Measurements from ENCODE around the gene AQP5.

AQP5 gene

GRCh38 chr12:49932533-49933130, 29.0 kb upstream of the AQP5 start:
- DNase-seq, result no peak

GRCh38 chr12:49933796-49934195, 27.9 kb upstream of the AQP5 start:
- DNase-seq, result no peak

GRCh38 chr12:49934505-49934904, 27.2 kb upstream of the AQP5 start:
- no peak for DNase-seq

- DNase-seq, result no peak
These were observed 24.7 kb upstream of the AQP5 start for GRCh38 chr12:49936925-49937324.

GRCh38 chr12:49937639-49938300, 23.9 kb upstream of the AQP5 start:
- no peak for DNase-seq

- no peak for DNase-seq
These were observed 22.4 kb upstream of the AQP5 start for GRCh38 chr12:49939307-49939706.

- no peak for DNase-seq
These were observed 22.0 kb upstream of the AQP5 start for GRCh38 chr12:49939707-49940106.

GRCh38 chr12:49941556-49942511, 19.8 kb upstream of the AQP5 start:
- no peak for DNase-seq

- DNase-seq, result no peak
These were observed 19.2 kb upstream of the AQP5 start for GRCh38 chr12:49942512-49942893.

GRCh38 chr12:49942921-49943624, 18.6 kb upstream of the AQP5 start:
- DNase-seq, result no peak

GRCh38 chr12:49943625-49943960, 18.1 kb upstream of the AQP5 start:
- no peak for DNase-seq

GRCh38 chr12:49944046-49944445, 17.6 kb upstream of the AQP5 start:
- no peak for DNase-seq

GRCh38 chr12:49944718-49945117, 17.0 kb upstream of the AQP5 start:
- DNase-seq, result no peak

GRCh38 chr12:49945394-49946080, 16.1 kb upstream of the AQP5 start:
- DNase-seq, result peak; percentile 84

- no peak for DNase-seq
These were observed 15.6 kb upstream of the AQP5 start for GRCh38 chr12:49946086-49946485.

GRCh38 chr12:49946497-49946896, 15.2 kb upstream of the AQP5 start:
- DNase-seq, result no peak

GRCh38 chr12:49947593-49948226, 14.0 kb upstream of the AQP5 start:
- no peak for DNase-seq

- no peak for DNase-seq
These were observed 12.5 kb upstream of the AQP5 start for GRCh38 chr12:49948866-49949845.

GRCh38 chr12:49949866-49950265, 11.8 kb upstream of the AQP5 start:
- no peak for DNase-seq

- no peak for DNase-seq
These were observed 11.1 kb upstream of the AQP5 start, which contains the start of gene AQP2 for GRCh38 chr12:49950273-49951251. AQP2 (plus strand) TSS chr12:49950737; CDS start chr12:49950831, 94 bp downstream.

Measured in activated naive CD4-positive, alpha-beta T cell treated with anti-CD3 and anti-CD28 coated beads, Interleukin-2, amount 50 U/mL, for 16 hours (primary cell).